WERI-Rb-1 (cell line): ENCODE measurements around the gene NMNAT3.

Source experiments
- DNase-seq: peaks from one replicate; pipeline ENCODE4 v3.0.0-alpha.2; 2020
- H3K27ac ChIP-seq: fragments of 250-450 bp; sonication (Bioruptor Pico); 2 replicates; pipeline ENCODE4 v1.5.1; 2020; ENCODE audit warnings: mild to moderate bottlenecking, moderate library complexity
- H3K27me3 ChIP-seq: fragments of 250-450 bp; sonication (Bioruptor Pico); 2 replicates; pipeline ENCODE4 v1.5.1; 2021; ENCODE audit warnings: mild to moderate bottlenecking, low read depth, moderate library complexity; ENCODE audit not compliant: insufficient read depth, severe bottlenecking
- H3K36me3 ChIP-seq: fragments of 250-450 bp; sonication (Bioruptor Pico); 2 replicates; pipeline ENCODE4 v1.5.1; 2020; ENCODE audit warnings: mild to moderate bottlenecking, moderate library complexity
- H3K4me3 ChIP-seq: 2 replicates; pipeline ENCODE4 v1.5.1; 2011; ENCODE audit warnings: low read depth, mild to moderate bottlenecking, control low read depth, low read length
- H3K9me3 ChIP-seq: fragments of 250-450 bp; sonication (Bioruptor Pico); 2 replicates; pipeline ENCODE4 v1.5.1; 2021; ENCODE audit warnings: mild to moderate bottlenecking, moderate library complexity; ENCODE audit not compliant: severe bottlenecking
- CTCF ChIP-seq: IDR thresholded peaks from 2 replicates; pipeline ENCODE4 v1.5.1; 2011; ENCODE audit warnings: low read depth, mild to moderate bottlenecking, control low read depth, inconsistent platforms, low read length

Gene NMNAT3

GRCh38 chr3:139655909-139656595, 21.7 kb downstream of the NMNAT3 start:
- TF ChIP-seq CTCF: no peak
- no peaks in the 10 kb centered on the region for H3K36me3 ChIP-seq
- H3K27ac ChIP-seq: no peak overlapping the region
- no peaks in the 10 kb centered on the region for H3K9me3 ChIP-seq
- H3K4me3 ChIP-seq: no peak overlapping the region
- DNase-seq: no peak
- H3K27me3 ChIP-seq: no peaks in the 10 kb centered on the region

- no peak overlapping the region for H3K4me3 ChIP-seq
Observed at GRCh38 chr3:139654637-139655365, 23.0 kb downstream of the NMNAT3 start.

GRCh38 chr3:139653582-139653981, 24.2 kb downstream of the NMNAT3 start:
- Histone ChIP-seq H3K36me3 (no peaks in the 10 kb centered on the region), H3K4me3 (no peak overlapping the region), H3K9me3 (no peaks in the 10 kb centered on the region), H3K27ac (no peak overlapping the region), H3K27me3 (no peaks in the 10 kb centered on the region)
- TF ChIP-seq CTCF: no peak
- no peak for DNase-seq

More at GRCh38 chr3:139654637-139655365, 23.0 kb downstream of the NMNAT3 start:
- TF ChIP-seq CTCF: no peak
- Histone ChIP-seq H3K27me3 (no peaks in the 10 kb centered on the region), H3K36me3 (no peaks in the 10 kb centered on the region), H3K9me3 (no peaks in the 10 kb centered on the region), H3K27ac (no peak overlapping the region)
- DNase-seq: no peak

GRCh38 chr3:139652561-139652960, 25.2 kb downstream of the NMNAT3 start:
- no peak for TF ChIP-seq CTCF
- H3K4me3 ChIP-seq: no peak overlapping the region
- no peak for DNase-seq

GRCh38 chr3:139647866-139648435, 29.8 kb downstream of the NMNAT3 start:
- no peak for DNase-seq
- no peaks in the 10 kb centered on the region for H3K36me3 ChIP-seq
- no peak overlapping the region for H3K4me3 ChIP-seq
- H3K27me3 ChIP-seq: no peaks in the 10 kb centered on the region
- TF ChIP-seq CTCF: no peak
- no peaks in the 10 kb centered on the region for H3K9me3 ChIP-seq
- H3K27ac ChIP-seq: no peak overlapping the region

More at GRCh38 chr3:139652561-139652960, 25.2 kb downstream of the NMNAT3 start:
- Histone ChIP-seq H3K27ac (no peak overlapping the region), H3K27me3 (no peaks in the 10 kb centered on the region), H3K9me3 (no peaks in the 10 kb centered on the region), H3K36me3 (no peaks in the 10 kb centered on the region)
